ENCODE results near the gene FGGY.

DNA sequence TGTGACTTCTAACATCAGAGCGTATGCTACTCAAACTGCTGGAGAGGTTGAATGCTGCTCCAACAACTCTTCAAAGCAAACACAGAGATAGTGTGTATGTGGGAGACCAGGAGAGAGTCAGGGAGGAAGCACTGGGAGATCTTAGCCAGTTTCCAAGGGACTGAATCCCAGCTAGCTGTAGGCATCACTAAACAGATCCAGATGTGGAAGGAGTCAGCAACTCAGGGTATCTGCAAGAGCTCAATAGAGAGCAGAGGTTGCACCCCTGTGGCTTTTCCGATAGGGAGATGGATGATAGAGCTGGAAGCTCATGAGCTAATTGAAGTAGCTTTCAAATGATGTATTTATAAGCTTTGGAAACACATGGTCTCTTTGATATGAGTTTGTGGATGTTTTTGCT is 349.0 kb downstream of the FGGY start:
- TF ChIP-seq SUZ12 (IDR thresholded peaks at IDR 0.05; ENCODE audit: extremely low read depth, insufficient read depth, insufficient read length) = no peak
- no peak for TF ChIP-seq ZNF274 (IDR thresholded peaks at IDR 0.05; ENCODE audit: low read depth, low read length)

All from NT2/D1 (cell line).